Liver (tissue), 9 donors: ENCODE results near the gene CD9. TPM values are rescaled to one million over a fixed set of nuclear protein-coding genes. Genes with fewer than 3 reads are reported as not detected.

ENCODE experiments used
- DNase-seq: peaks from one replicate; pipeline ENCODE4 v3.0.0-alpha.2; 2017; ENCODE audit warnings: low spot score
- H3K27ac ChIP-seq, 2 donors: one replicate each; pipeline ENCODE4 v1.7.0; 2013; ENCODE audit warnings: inconsistent platforms in 2 of 2, low read length in 2 of 2, control low read depth in 1 of 2, low read depth in 1 of 2, mild to moderate bottlenecking in 1 of 2
- H3K27me3 ChIP-seq, 4 donors: one replicate each; pipeline versions ENCODE4 v1.6.1 to v1.7.0; 2013; ENCODE audit warnings: low read length in 3 of 4, inconsistent platforms in 1 of 4, mild to moderate bottlenecking in 1 of 4, moderate library complexity in 1 of 4; ENCODE audit not compliant: control insufficient read depth in 4 of 4, insufficient read depth in 4 of 4
- H3K36me3 ChIP-seq, 4 donors: one replicate each; pipeline versions ENCODE4 v1.6.1 to v1.7.0; 2013; ENCODE audit warnings: low read length in 3 of 4, mild to moderate bottlenecking in 3 of 4, low read depth in 1 of 4, moderate library complexity in 1 of 4; ENCODE audit not compliant: control insufficient read depth in 4 of 4, insufficient read depth in 3 of 4
- H3K4me1 ChIP-seq, 4 donors: one replicate each; pipeline versions ENCODE4 v1.6.1 to v1.7.0; 2013; ENCODE audit warnings: low read length in 3 of 4, mild to moderate bottlenecking in 3 of 4, moderate library complexity in 1 of 4; ENCODE audit not compliant: control insufficient read depth in 4 of 4, insufficient read depth in 4 of 4
- H3K4me3 ChIP-seq, 3 donors: one replicate each; pipeline versions ENCODE4 v1.6.1 to v1.7.0; 2013; ENCODE audit warnings: low read length in 3 of 3, control low read depth in 1 of 3, low read depth in 1 of 3, mild to moderate bottlenecking in 1 of 3
- H3K9ac ChIP-seq, 2 donors: one replicate each; pipeline ENCODE4 v1.7.0; 2013; ENCODE audit warnings: low read length in 2 of 2, mild to moderate bottlenecking in 2 of 2, moderate library complexity in 2 of 2, control low read depth in 1 of 2, low read depth in 1 of 2
- H3K9me3 ChIP-seq, 4 donors: one replicate each; pipeline versions ENCODE4 v1.6.1 to v1.7.0; 2013; ENCODE audit warnings: low read length in 3 of 4; ENCODE audit not compliant: control insufficient read depth in 4 of 4
- FOXA1 ChIP-seq: IDR thresholded peaks from 2 replicates; pipeline ENCODE4 v1.6.1; 2016; ENCODE audit warnings: antibody characterized with exemption
- FOXA2 ChIP-seq: IDR thresholded peaks from 2 replicates; pipeline ENCODE4 v1.6.1; 2016; ENCODE audit warnings: antibody characterized with exemption
- GABPA ChIP-seq, 2 donors: IDR thresholded peaks in 1 of 2; conservative IDR thresholded peaks in 1 of 2; 2 replicates each; pipeline ENCODE4 v1.6.1; 2016; ENCODE audit warnings: antibody characterized with exemption in 2 of 2, mild to moderate bottlenecking in 1 of 2, moderate library complexity in 1 of 2
- HNF4A ChIP-seq, 2 donors: conservative IDR thresholded peaks; 2 replicates each; pipeline ENCODE4 v1.6.1; 2016; ENCODE audit warnings: antibody characterized with exemption in 2 of 2, mild to moderate bottlenecking in 2 of 2
- JUND ChIP-seq, 2 donors: IDR thresholded peaks; 2 replicates each; pipeline ENCODE4 v1.6.1; 2016; ENCODE audit warnings: antibody characterized with exemption in 2 of 2
- NR2F2 ChIP-seq: IDR thresholded peaks from 2 replicates; pipeline ENCODE4 v1.6.1; 2016; ENCODE audit warnings: antibody characterized with exemption
- RAD21 ChIP-seq, 2 donors: IDR thresholded peaks; 2 replicates each; pipeline ENCODE4 v1.6.1; 2016; ENCODE audit warnings: antibody characterized with exemption in 2 of 2, mild to moderate bottlenecking in 2 of 2
- SP1 ChIP-seq: IDR thresholded peaks from 2 replicates; pipeline ENCODE4 v1.6.1; 2018; ENCODE audit warnings: antibody characterized with exemption, mild to moderate bottlenecking
- TAF1 ChIP-seq: conservative IDR thresholded peaks from 2 replicates; pipeline ENCODE4 v1.6.1; 2016; ENCODE audit warnings: antibody characterized with exemption, mild to moderate bottlenecking
- YY1 ChIP-seq: IDR thresholded peaks from 2 replicates; pipeline ENCODE4 v1.6.1; 2016; ENCODE audit warnings: antibody characterized with exemption, mild to moderate bottlenecking
- WGBS: extraction: QIAGEN DNeasy Blood & Tissue Kit; methylation state at CpG from one replicate; pipeline ENCODE4 v1.1.7; 2013; 5-methylcytosine and 5-hydroxymethylcytosine counted together
- polyA plus RNA-seq, 2 donors: library from polyadenylated mRNA; stranded (reverse) in 1 of 2; unstranded in 1 of 2; fragments of 200-250 nt in 1 of 2; fragments of >200 nt in 1 of 2; fragmentation: Nextera tagmentation in 1 of 2; extraction: Ambion mirVana in 1 of 2; gene quantifications; one replicate each; pipeline versions ENCODE4 v1.2.1 to v1.2.3, GENCODE V29; 2013 to 2015
- total RNA-seq, 2 donors: library from RNA; depleted of rRNA; stranded (reverse); fragments of >200 nt; gene quantifications; one replicate each; pipeline ENCODE4 v1.2.3, GENCODE V29; 2014
- TF ChIP-seq, protein P1 (sequence below): IDR thresholded peaks from 2 replicates; pipeline ENCODE4 v1.6.1; 2016; ENCODE audit warnings: antibody characterized with exemption
- TF ChIP-seq, protein P2 (sequence below): IDR thresholded peaks from 2 replicates; pipeline ENCODE4 v1.6.1; 2016; ENCODE audit warnings: antibody characterized with exemption
- TF ChIP-seq, protein P3 (sequence below): IDR thresholded peaks from 2 replicates; pipeline ENCODE4 v1.6.1; 2016; ENCODE audit warnings: antibody characterized with exemption, mild to moderate bottlenecking
- TF ChIP-seq, protein P4 (sequence below): fragments of 150-350 bp; IDR thresholded peaks from 2 replicates; pipeline ENCODE4 v1.5.1; 2017; ENCODE audit warnings: improper control_type of control experiment, low read depth, low read length; ENCODE audit not compliant: missing input control
- donor health status: healthy.
- donor health status: healthy.
- donor health status: healthy.
- donor health status: healthy.
- donor health status: healthy.

The CD9 gene
- total and polyA plus RNA-seq, 4 donors, result 18.7 to 65.2 (median 32.4) TPM

DNA sequence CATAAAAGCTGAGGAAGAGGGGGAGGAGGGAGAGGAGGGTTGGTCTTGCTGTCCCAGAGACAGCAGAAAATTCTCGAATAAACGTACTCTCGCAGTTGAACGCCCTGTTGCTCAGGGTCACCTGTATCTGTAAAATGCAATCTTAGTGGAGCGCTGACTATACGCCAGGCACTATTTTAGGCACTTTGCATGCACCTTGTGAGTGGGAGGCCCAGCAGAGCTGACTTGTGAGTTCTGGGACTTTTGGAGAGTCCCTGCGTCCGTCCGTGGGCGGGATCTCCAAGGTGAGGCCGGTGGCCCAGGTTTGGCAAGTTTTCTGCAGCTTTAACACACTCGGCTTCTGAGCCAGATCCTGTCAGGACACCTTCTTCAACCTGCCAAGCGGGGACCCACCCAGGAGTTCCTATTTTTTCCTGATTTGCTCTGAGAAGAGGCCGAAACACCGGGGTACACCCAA is 77.8 kb downstream of the CD9 start (continued):
- TF ChIP-seq, protein P1, sequence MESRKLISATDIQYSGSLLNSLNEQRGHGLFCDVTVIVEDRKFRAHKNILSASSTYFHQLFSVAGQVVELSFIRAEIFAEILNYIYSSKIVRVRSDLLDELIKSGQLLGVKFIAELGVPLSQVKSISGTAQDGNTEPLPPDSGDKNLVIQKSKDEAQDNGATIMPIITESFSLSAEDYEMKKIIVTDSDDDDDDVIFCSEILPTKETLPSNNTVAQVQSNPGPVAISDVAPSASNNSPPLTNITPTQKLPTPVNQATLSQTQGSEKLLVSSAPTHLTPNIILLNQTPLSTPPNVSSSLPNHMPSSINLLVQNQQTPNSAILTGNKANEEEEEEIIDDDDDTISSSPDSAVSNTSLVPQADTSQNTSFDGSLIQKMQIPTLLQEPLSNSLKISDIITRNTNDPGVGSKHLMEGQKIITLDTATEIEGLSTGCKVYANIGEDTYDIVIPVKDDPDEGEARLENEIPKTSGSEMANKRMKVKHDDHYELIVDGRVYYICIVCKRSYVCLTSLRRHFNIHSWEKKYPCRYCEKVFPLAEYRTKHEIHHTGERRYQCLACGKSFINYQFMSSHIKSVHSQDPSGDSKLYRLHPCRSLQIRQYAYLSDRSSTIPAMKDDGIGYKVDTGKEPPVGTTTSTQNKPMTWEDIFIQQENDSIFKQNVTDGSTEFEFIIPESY, result no peak
- no peak for TF ChIP-seq SP1
- TF ChIP-seq, protein P2, sequence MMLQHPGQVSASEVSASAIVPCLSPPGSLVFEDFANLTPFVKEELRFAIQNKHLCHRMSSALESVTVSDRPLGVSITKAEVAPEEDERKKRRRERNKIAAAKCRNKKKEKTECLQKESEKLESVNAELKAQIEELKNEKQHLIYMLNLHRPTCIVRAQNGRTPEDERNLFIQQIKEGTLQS, result no peak

DNA sequence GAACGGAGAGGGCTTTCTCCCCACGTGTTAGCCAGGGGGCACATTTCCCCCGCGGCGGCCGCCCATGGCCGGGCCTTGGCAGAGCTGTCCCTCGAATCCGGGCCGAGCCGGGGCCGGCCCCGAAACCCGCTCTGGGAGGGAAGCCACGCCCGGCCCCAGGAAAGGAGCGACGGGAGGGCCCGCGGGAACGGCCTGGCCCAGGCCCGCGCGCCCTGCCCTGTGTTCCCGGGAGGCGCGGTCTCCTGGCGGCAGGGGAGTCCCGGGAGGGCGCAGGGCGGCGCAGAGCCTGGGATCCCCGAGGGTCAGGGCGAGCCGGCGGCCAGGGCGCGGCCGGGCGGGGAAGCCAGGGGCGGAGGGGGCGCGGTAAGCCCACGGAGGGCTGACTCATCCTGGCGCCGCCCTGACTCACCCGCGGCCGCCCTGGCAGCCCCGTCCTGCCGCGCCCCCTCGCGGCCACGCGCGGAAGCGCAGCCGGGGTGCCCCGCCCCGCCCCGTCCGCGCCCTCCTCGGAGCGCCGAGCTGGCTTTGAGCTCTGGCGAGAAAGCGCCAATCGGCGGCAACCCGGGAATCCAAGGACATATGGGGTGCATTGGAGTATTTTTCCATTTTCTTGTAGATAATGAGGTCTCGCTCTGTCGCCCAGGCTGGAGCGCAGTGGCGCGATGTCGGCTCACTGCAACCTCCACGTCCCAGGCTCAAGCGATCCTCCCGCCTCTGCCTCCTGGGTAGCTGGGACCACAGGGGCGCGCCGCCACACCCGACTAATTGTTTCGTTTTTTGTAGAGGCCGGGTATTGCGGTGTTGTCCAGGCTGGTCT is 78.4 kb downstream of the CD9 start:
- peak; percentile 89 for DNase-seq
- H3K27ac ChIP-seq, result peak overlapping the region; percentile 84 to 85
- H3K4me3 ChIP-seq, result peak overlapping the region; percentile 47 to 59 (median 48)
- TF ChIP-seq YY1, result no peak
- TF ChIP-seq, protein P3, sequence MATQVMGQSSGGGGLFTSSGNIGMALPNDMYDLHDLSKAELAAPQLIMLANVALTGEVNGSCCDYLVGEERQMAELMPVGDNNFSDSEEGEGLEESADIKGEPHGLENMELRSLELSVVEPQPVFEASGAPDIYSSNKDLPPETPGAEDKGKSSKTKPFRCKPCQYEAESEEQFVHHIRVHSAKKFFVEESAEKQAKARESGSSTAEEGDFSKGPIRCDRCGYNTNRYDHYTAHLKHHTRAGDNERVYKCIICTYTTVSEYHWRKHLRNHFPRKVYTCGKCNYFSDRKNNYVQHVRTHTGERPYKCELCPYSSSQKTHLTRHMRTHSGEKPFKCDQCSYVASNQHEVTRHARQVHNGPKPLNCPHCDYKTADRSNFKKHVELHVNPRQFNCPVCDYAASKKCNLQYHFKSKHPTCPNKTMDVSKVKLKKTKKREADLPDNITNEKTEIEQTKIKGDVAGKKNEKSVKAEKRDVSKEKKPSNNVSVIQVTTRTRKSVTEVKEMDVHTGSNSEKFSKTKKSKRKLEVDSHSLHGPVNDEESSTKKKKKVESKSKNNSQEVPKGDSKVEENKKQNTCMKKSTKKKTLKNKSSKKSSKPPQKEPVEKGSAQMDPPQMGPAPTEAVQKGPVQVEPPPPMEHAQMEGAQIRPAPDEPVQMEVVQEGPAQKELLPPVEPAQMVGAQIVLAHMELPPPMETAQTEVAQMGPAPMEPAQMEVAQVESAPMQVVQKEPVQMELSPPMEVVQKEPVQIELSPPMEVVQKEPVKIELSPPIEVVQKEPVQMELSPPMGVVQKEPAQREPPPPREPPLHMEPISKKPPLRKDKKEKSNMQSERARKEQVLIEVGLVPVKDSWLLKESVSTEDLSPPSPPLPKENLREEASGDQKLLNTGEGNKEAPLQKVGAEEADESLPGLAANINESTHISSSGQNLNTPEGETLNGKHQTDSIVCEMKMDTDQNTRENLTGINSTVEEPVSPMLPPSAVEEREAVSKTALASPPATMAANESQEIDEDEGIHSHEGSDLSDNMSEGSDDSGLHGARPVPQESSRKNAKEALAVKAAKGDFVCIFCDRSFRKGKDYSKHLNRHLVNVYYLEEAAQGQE, result no peak
- TF ChIP-seq TAF1, result no peak
- no peak for TF ChIP-seq HNF4A (conservative IDR thresholded peaks at IDR 0.05)
- no peak for TF ChIP-seq GABPA (IDR thresholded peaks at IDR 0.05 in 1 of 2, conservative IDR thresholded peaks at IDR 0.05 in 1 of 2)
- TF ChIP-seq, protein P2, result no peak
- TF ChIP-seq FOXA1, result no peak
- TF ChIP-seq NR2F2, result no peak
- TF ChIP-seq RAD21 (IDR thresholded peaks at IDR 0.05), result peak; percentile 30 to 62
- no peak for TF ChIP-seq FOXA2
- TF ChIP-seq, protein P4, sequence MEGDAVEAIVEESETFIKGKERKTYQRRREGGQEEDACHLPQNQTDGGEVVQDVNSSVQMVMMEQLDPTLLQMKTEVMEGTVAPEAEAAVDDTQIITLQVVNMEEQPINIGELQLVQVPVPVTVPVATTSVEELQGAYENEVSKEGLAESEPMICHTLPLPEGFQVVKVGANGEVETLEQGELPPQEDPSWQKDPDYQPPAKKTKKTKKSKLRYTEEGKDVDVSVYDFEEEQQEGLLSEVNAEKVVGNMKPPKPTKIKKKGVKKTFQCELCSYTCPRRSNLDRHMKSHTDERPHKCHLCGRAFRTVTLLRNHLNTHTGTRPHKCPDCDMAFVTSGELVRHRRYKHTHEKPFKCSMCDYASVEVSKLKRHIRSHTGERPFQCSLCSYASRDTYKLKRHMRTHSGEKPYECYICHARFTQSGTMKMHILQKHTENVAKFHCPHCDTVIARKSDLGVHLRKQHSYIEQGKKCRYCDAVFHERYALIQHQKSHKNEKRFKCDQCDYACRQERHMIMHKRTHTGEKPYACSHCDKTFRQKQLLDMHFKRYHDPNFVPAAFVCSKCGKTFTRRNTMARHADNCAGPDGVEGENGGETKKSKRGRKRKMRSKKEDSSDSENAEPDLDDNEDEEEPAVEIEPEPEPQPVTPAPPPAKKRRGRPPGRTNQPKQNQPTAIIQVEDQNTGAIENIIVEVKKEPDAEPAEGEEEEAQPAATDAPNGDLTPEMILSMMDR, result peak; percentile 98
- TF ChIP-seq SP1, result no peak
- TF ChIP-seq, protein P1, result no peak
- TF ChIP-seq JUND (IDR thresholded peaks at IDR 0.05), result no peak
- no peaks in the 10 kb centered on the region for H3K36me3 ChIP-seq
- peaks cover 6 to 23% (median 16%) of the 10 kb centered on the region in 4 donors for H3K4me1 ChIP-seq
- peak overlapping the region; percentile 72 to 77 for H3K9ac ChIP-seq
- 10% methylated on average over 88 of the region's 88 CpGs for WGBS
- H3K27me3 ChIP-seq, result no peaks in the 10 kb centered on the region
- H3K9me3 ChIP-seq, result no peaks in the 10 kb centered on the region
